Liver (tissue), 3 donors: ENCODE measurements around the gene CABP4.

ENCODE experiments used
- CTCF ChIP-seq: fragments of 150-350 bp; IDR thresholded peaks from 2 replicates; pipeline ENCODE4 v1.5.1; 2017; ENCODE audit warnings: improper control_type of control experiment, low read depth, low read length; ENCODE audit not compliant: missing input control
- GABPA ChIP-seq, 2 donors: IDR thresholded peaks in 1 of 2; conservative IDR thresholded peaks in 1 of 2; 2 replicates each; pipeline ENCODE4 v1.6.1; 2016; ENCODE audit warnings: antibody characterized with exemption in 2 of 2, mild to moderate bottlenecking in 1 of 2, moderate library complexity in 1 of 2
- JUND ChIP-seq, 2 donors: IDR thresholded peaks; 2 replicates each; pipeline ENCODE4 v1.6.1; 2016; ENCODE audit warnings: antibody characterized with exemption in 2 of 2
- NR2F2 ChIP-seq: IDR thresholded peaks from 2 replicates; pipeline ENCODE4 v1.6.1; 2016; ENCODE audit warnings: antibody characterized with exemption
- SP1 ChIP-seq: IDR thresholded peaks from 2 replicates; pipeline ENCODE4 v1.6.1; 2018; ENCODE audit warnings: antibody characterized with exemption, mild to moderate bottlenecking
- TAF1 ChIP-seq: conservative IDR thresholded peaks from 2 replicates; pipeline ENCODE4 v1.6.1; 2016; ENCODE audit warnings: antibody characterized with exemption, mild to moderate bottlenecking
- YY1 ChIP-seq: IDR thresholded peaks from 2 replicates; pipeline ENCODE4 v1.6.1; 2016; ENCODE audit warnings: antibody characterized with exemption, mild to moderate bottlenecking
- ZBTB33 ChIP-seq: IDR thresholded peaks from 2 replicates; pipeline ENCODE4 v1.6.1; 2016; ENCODE audit warnings: antibody characterized with exemption
- donor health status: healthy.
- donor health status: healthy.

GRCh38 chr11:67489885-67490726, 35.0 kb downstream of the CABP4 start:
- TF ChIP-seq CTCF (no peak), NR2F2 (no peak), SP1 (no peak), GABPA (IDR thresholded peaks at IDR 0.05 in 1 of 2, conservative IDR thresholded peaks at IDR 0.05 in 1 of 2) (no peak), ZBTB33 (no peak), JUND (IDR thresholded peaks at IDR 0.05) (no peak), YY1 (no peak), TAF1 (no peak)
